Measurements from ENCODE around the gene LMNA.

Gene LMNA

DNA sequence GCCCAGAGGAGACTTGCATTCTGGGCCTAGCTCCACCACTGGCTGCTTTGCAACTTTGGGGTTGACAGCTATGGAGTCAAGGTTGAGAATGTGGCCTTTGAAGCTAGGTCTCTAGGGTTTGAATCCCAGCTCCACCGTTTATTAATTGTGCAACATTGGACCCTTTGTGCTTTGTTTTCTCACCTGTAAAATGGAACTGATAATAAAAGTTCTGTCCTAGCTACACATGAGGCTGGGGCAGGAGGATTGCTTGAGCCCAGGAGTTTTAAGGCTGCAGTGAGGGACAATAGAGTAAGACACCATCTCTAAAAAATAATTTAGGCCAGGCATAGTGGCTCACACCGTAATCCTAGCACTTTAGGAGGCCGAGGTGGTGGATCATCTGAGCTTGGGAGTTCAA lies 15.2 kb upstream of the LMNA start:
- no peak for TF ChIP-seq TAF1 (IDR thresholded peaks at IDR 0.05; ENCODE audit: low read depth)
- no peak for TF ChIP-seq TCF12 (IDR thresholded peaks at IDR 0.05; ENCODE audit: low read depth)
- no peak for TF ChIP-seq FOXM1 (IDR thresholded peaks at IDR 0.05; ENCODE audit: borderline replicate concordance, low read depth)
- TF ChIP-seq, protein P1, sequence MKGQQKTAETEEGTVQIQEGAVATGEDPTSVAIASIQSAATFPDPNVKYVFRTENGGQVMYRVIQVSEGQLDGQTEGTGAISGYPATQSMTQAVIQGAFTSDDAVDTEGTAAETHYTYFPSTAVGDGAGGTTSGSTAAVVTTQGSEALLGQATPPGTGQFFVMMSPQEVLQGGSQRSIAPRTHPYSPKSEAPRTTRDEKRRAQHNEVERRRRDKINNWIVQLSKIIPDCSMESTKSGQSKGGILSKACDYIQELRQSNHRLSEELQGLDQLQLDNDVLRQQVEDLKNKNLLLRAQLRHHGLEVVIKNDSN (IDR thresholded peaks at IDR 0.05) = no peak
- TF ChIP-seq, protein P2, sequence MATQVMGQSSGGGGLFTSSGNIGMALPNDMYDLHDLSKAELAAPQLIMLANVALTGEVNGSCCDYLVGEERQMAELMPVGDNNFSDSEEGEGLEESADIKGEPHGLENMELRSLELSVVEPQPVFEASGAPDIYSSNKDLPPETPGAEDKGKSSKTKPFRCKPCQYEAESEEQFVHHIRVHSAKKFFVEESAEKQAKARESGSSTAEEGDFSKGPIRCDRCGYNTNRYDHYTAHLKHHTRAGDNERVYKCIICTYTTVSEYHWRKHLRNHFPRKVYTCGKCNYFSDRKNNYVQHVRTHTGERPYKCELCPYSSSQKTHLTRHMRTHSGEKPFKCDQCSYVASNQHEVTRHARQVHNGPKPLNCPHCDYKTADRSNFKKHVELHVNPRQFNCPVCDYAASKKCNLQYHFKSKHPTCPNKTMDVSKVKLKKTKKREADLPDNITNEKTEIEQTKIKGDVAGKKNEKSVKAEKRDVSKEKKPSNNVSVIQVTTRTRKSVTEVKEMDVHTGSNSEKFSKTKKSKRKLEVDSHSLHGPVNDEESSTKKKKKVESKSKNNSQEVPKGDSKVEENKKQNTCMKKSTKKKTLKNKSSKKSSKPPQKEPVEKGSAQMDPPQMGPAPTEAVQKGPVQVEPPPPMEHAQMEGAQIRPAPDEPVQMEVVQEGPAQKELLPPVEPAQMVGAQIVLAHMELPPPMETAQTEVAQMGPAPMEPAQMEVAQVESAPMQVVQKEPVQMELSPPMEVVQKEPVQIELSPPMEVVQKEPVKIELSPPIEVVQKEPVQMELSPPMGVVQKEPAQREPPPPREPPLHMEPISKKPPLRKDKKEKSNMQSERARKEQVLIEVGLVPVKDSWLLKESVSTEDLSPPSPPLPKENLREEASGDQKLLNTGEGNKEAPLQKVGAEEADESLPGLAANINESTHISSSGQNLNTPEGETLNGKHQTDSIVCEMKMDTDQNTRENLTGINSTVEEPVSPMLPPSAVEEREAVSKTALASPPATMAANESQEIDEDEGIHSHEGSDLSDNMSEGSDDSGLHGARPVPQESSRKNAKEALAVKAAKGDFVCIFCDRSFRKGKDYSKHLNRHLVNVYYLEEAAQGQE (IDR thresholded peaks at IDR 0.05; ENCODE audit: low read depth) = no peak
- no peak for TF ChIP-seq ZBTB7A (IDR thresholded peaks at IDR 0.05; ENCODE audit: low read depth)
- TF ChIP-seq EP300 (IDR thresholded peaks at IDR 0.05; ENCODE audit: borderline replicate concordance) = no peak
- no peak for TF ChIP-seq CEBPB (IDR thresholded peaks at IDR 0.05)
- TF ChIP-seq EGR1 (IDR thresholded peaks at IDR 0.05) = no peak
- TF ChIP-seq TEAD4 (IDR thresholded peaks at IDR 0.05) = no peak
- no peak for TF ChIP-seq RAD21 (IDR thresholded peaks at IDR 0.05; ENCODE audit: low read depth)
- no peak for TF ChIP-seq YY1 (IDR thresholded peaks at IDR 0.05; ENCODE audit: low read depth)
- TF ChIP-seq, protein P3, sequence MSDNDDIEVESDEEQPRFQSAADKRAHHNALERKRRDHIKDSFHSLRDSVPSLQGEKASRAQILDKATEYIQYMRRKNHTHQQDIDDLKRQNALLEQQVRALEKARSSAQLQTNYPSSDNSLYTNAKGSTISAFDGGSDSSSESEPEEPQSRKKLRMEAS (IDR thresholded peaks at IDR 0.05) = no peak
- no peak for TF ChIP-seq NFIC (IDR thresholded peaks at IDR 0.05)
- no peak for TF ChIP-seq CREB1 (IDR thresholded peaks at IDR 0.05; ENCODE audit: low read depth)

DNA sequence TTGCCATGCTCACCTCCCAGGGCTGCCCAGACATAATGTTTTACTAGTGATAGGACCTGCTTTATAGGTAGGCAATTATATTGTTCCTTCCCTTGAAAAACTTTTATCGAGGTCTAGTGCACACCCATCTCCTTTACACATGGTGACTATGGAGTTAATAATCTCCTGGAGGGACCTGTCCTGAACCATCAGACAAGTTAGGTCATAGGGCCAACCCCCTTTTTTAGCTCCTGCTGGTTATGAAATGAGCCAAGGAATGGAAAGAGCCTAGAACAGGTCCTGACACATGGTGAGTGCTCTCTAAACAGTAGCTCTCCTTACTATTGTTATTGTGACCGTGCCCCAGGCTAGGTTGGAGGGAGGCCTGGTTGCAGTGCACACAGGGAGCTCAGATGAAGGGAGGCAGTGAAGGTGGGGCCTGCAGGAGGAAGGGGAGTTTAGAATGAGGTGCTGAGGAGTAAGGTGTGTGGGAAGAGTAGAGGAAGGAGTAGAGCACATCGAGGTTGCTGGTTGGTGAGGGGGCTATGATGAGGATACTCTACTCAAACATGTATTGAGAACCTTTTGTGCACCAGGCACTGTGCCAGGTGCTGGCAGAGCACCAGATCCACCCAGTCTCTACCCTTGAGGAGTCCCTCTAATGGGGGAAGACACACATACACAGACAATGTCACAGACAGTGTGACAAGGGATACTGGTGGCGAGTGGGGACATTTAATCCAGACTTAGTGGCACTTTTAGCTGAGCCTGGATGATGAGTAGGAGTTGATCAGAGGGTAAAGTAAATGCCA lies 14.1 kb upstream of the LMNA start:
- TF ChIP-seq NFIC (IDR thresholded peaks at IDR 0.05) = peak; percentile 50
- TF ChIP-seq YY1 (IDR thresholded peaks at IDR 0.05; ENCODE audit: low read depth) = no peak
- TF ChIP-seq TCF12 (IDR thresholded peaks at IDR 0.05; ENCODE audit: low read depth) = peak; percentile 45; the same call in 1 of the 2 replicates

DNA sequence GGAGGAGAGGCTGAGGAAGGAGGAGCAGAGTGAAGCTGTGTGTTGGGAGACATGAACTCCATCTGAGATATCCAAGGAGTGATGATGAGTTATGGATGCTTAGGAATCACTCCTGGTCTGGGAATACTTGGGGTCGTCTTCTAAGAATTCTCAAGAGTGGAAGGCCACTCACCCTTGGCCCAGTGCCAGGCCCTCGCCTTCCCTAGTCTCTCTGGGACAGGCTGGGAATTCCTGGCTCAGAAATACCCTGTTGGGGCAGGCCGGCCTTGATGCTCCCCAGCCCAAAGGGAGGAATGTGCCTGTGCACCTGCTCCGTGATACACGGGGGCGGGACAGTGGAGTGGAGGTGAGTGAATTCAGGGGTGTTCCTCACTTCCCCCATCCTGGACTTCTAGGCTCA lies 12.6 kb upstream of the LMNA start:
- no peak for TF ChIP-seq YY1 (IDR thresholded peaks at IDR 0.05; ENCODE audit: low read depth)
- TF ChIP-seq NFIC (IDR thresholded peaks at IDR 0.05) = peak; percentile 76

DNA sequence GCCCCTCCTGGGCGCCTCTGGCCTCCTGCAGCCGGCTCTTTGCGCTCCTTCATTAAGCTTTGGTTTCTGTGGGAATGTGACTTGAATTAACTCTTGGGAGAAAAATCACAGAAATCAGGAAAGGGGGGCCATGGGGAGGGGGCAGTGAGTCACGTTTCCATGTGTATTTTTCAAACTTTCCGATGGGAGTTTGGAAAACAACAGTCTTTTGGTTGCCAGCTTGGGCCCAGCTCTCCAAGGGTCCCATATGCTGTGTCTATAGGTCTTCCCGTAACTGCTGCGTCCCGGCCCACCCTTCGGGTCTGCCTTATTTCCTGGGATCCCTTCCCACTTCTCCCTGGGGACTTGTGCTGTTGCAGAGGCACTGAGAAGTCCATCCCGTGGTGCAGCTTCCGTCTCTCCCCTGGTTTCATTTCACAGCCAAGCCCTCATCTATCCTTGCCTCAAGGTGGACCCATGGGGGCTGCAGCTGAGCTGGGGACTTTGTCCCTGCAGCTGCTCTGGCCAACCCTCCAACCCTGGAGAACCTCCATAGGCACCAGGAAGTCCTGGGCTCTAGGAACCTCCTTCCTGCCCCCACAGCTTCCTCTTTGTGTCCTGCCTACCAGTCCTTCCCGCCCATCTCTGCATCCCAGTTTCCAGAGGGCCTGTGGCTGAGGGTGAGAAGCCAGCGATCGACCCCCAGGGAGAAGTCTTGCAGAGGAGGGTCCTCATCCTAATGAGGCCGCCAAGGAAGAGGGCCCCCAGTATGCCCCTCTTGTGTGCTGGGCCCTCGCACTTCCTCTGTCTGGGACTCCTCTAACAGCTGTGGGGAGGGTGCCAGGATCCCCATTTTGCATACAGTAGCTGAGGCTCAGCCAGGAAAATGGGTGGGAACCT lies 11.6 kb upstream of the LMNA start:
- TF ChIP-seq TCF12 (IDR thresholded peaks at IDR 0.05; ENCODE audit: low read depth) (no peak), ZBTB7A (IDR thresholded peaks at IDR 0.05; ENCODE audit: low read depth) (no peak), EP300 (IDR thresholded peaks at IDR 0.05; ENCODE audit: borderline replicate concordance) (no peak), NFIC (IDR thresholded peaks at IDR 0.05) (no peak)
- TF ChIP-seq, protein P2 (IDR thresholded peaks at IDR 0.05; ENCODE audit: low read depth) = no peak
- TF ChIP-seq, protein P3 (IDR thresholded peaks at IDR 0.05) = no peak

DNA sequence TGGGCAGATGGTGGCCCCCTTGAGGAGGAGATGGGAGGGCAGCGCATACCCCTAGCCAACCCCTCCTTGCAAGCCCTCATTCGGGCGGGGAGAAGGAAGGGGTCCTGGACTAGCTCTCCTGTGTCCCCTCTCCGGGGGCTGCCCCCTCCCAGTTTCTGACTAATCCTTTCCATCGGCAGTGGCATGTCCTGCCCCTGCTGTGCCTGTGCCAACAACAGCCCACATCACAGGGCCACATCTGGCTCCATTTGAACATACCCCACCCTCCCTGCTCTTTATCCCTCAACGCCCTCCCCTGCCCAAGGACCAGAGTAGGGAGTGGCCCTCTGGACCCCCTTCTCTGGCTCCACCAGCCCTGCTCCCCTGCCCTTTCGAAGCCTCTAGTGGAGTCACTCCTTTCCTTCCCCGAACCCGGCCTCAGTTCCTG lies 11.0 kb upstream of the LMNA start:
- peak; percentile 51; the same call in 1 of the 2 replicates for TF ChIP-seq TCF12 (IDR thresholded peaks at IDR 0.05; ENCODE audit: low read depth)
- TF ChIP-seq CEBPB (IDR thresholded peaks at IDR 0.05) = no peak
- TF ChIP-seq, protein P3 (IDR thresholded peaks at IDR 0.05) = no peak
- TF ChIP-seq EGR1 (IDR thresholded peaks at IDR 0.05) = no peak
- TF ChIP-seq FOXM1 (IDR thresholded peaks at IDR 0.05; ENCODE audit: borderline replicate concordance, low read depth) = no peak
- TF ChIP-seq RAD21 (IDR thresholded peaks at IDR 0.05; ENCODE audit: low read depth) = no peak
- TF ChIP-seq NFIC (IDR thresholded peaks at IDR 0.05) = 0 out of 2 replicates have a peak, but pooled peaks have one; percentile 26
- no peak for TF ChIP-seq YY1 (IDR thresholded peaks at IDR 0.05; ENCODE audit: low read depth)

Data from Ishikawa (cell line).